ENCODE measurements around the gene TP53I13. TPM values are rescaled to one million over a fixed set of nuclear protein-coding genes. Genes with fewer than 3 reads are reported as not detected.

Gene TP53I13
- polyA plus RNA-seq, 1 experiment, result 17.8 TPM

DNA sequence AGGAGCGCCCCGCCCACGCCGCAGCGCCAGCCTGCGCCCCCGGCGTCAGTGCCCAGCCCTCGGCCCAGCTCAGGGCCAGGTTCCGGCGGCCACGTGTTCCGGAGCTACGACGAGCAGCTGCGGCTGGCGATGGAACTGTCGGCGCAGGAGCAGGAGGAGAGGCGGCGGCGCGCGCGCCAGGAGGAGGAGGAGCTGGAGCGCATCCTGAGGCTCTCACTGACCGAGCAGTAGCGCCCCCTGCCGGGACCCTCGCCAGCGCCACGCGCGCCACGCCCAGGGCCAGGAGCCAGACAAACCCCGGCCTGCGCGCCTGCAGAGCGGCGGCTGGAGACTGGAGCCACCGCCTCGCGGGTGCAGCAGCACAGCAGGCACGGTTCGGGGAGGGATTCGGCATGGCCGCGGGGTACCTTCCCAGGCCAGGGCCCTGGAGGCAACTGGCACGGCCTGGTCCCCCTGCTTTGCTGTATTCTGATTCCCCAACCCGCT is 44.9 kb downstream of the TP53I13 start:
- no peak for DNase-seq (ENCODE audit: low read depth, low spot score)
- TF ChIP-seq, protein P1, sequence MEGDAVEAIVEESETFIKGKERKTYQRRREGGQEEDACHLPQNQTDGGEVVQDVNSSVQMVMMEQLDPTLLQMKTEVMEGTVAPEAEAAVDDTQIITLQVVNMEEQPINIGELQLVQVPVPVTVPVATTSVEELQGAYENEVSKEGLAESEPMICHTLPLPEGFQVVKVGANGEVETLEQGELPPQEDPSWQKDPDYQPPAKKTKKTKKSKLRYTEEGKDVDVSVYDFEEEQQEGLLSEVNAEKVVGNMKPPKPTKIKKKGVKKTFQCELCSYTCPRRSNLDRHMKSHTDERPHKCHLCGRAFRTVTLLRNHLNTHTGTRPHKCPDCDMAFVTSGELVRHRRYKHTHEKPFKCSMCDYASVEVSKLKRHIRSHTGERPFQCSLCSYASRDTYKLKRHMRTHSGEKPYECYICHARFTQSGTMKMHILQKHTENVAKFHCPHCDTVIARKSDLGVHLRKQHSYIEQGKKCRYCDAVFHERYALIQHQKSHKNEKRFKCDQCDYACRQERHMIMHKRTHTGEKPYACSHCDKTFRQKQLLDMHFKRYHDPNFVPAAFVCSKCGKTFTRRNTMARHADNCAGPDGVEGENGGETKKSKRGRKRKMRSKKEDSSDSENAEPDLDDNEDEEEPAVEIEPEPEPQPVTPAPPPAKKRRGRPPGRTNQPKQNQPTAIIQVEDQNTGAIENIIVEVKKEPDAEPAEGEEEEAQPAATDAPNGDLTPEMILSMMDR (IDR thresholded peaks at IDR 0.05; ENCODE audit: low read depth, low read length), result peak; percentile 58
- H3K4me3 ChIP-seq (ENCODE audit: low read depth, low read length), result no peak overlapping the region; the same call in 1 of the 2 replicates
- H3K9me3 ChIP-seq (ENCODE audit: control insufficient read depth, insufficient read depth, low read length), result peaks cover 9% of the 10 kb centered on the region; the same call in 1 of the 2 replicates
- no peaks in the 10 kb centered on the region for H3K27me3 ChIP-seq (ENCODE audit: control insufficient read depth, insufficient read depth, low read length)
- ChIA-PET POLR2A (interaction anchor here (0.6 kb wide), 2 partner anchors 31 to 32 kb away, joined by 3 to 4 read pairs; no protein-coding TSS in a partner anchor), CTCF (interaction anchor here (0.6 to 1.6 kb wide), 9 partner anchors 9 to 166 kb away, joined by 3 to 7 read pairs (median 4); no protein-coding TSS in a partner anchor)
- no peak overlapping the region for H3K27ac ChIP-seq (ENCODE audit: low read depth, low read length)

DNA sequence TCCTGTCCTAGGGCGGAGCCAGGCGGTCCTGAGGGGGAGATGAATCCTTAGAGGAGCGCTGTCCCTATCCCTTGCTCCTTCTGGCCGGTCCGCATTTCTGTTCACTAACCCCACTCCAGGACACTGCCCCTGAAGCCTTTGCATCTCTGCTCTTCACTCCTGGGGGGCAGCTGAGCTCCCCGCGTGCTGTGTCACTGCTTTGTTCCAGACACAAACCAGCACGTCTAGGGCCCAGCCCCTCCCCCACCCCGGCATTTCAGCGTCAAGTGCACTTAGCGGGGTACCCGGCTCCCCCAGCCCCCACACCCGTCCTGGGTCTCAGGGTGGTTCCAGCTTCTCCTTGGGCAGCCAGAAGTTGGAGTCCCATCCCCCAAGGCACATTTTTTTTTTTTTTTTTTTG is 45.4 kb downstream of the TP53I13 start:
- TF ChIP-seq, protein P1 (IDR thresholded peaks at IDR 0.05; ENCODE audit: low read depth, low read length), result no peak
- Histone ChIP-seq H3K4me3 (ENCODE audit: low read depth, low read length) (no peak overlapping the region), H3K27me3 (ENCODE audit: control insufficient read depth, insufficient read depth, low read length) (no peaks in the 10 kb centered on the region), H3K9me3 (ENCODE audit: control insufficient read depth, insufficient read depth, low read length) (peaks cover 9% of the 10 kb centered on the region; the same call in 1 of the 2 replicates), H3K27ac (ENCODE audit: low read depth, low read length) (no peak overlapping the region)
- DNase-seq (ENCODE audit: low read depth, low spot score), result no peak
- POLR2A ChIA-PET, result interaction anchor here (0.6 kb wide), 1 partner anchor 31 kb away, joined by 4 read pairs; no protein-coding TSS in a partner anchor
- CTCF ChIA-PET, result interaction anchor here (0.6 to 1.6 kb wide), 8 partner anchors 10 to 166 kb away, joined by 3 to 5 read pairs (median 4); no protein-coding TSS in a partner anchor

GRCh38 chr17:29614349-29615047 is 46.0 kb downstream of the TP53I13 start:
- Histone ChIP-seq H3K27me3 (ENCODE audit: control insufficient read depth, insufficient read depth, low read length) (no peaks in the 10 kb centered on the region), H3K4me3 (ENCODE audit: low read depth, low read length) (no peak overlapping the region), H3K9me3 (ENCODE audit: control insufficient read depth, insufficient read depth, low read length) (peaks cover 9% of the 10 kb centered on the region; the same call in 1 of the 2 replicates), H3K27ac (ENCODE audit: low read depth, low read length) (no peak overlapping the region)
- TF ChIP-seq, protein P1 (IDR thresholded peaks at IDR 0.05; ENCODE audit: low read depth, low read length), result no peak
- DNase-seq (ENCODE audit: low read depth, low spot score), result no peak
- ChIA-PET CTCF (interaction anchor here (0.6 to 1.8 kb wide), 7 partner anchors 10 to 478 kb away, joined by 3 to 7 read pairs (median 4); no protein-coding TSS in a partner anchor), POLR2A (interaction anchor here (1.3 kb wide), 2 partner anchors 17 to 22 kb away, joined by 4 to 8 read pairs; partner anchors contain the start of gene ANKRD13B)

DNA sequence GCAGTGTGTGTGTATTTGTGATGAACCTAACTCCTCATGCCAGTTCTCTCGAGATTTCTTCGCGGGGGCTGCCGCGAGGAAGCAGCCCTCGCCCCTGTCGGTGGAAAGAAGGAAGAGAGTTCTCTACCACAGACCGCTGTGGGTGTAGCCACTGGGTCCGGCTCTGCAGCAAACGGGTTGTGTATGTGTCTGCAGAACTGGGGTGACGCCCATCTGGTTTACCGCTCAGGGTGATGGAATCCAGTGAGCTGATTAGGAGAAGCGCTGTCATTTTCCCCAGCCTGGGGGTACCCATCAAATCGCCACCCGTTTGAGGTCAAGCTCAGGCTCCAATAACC is 46.5 kb downstream of the TP53I13 start:
- POLR2A ChIA-PET, result interaction anchor here (1.0 to 1.3 kb wide), 4 partner anchors 18 to 245 kb away, joined by 3 to 8 read pairs (median 4); partner anchors contain the start of gene ANKRD13B
- CTCF ChIA-PET, result interaction anchor here (0.6 to 1.8 kb wide), 7 partner anchors 15 to 478 kb away, joined by 3 to 7 read pairs (median 4); no protein-coding TSS in a partner anchor
- Histone ChIP-seq H3K9me3 (ENCODE audit: control insufficient read depth, insufficient read depth, low read length) (peaks cover 9% of the 10 kb centered on the region; the same call in 1 of the 2 replicates), H3K27me3 (ENCODE audit: control insufficient read depth, insufficient read depth, low read length) (no peaks in the 10 kb centered on the region), H3K4me3 (ENCODE audit: low read depth, low read length) (peak overlapping the region; percentile 46), H3K27ac (ENCODE audit: low read depth, low read length) (no peak overlapping the region)
- no peak for DNase-seq (ENCODE audit: low read depth, low spot score)
- TF ChIP-seq, protein P1 (IDR thresholded peaks at IDR 0.05; ENCODE audit: low read depth, low read length), result no peak
